SK-N-SH treated with all-trans-retinoic acid at 6 μM for 48 hours (cell line): ENCODE results near the gene PTGIS.

Experiments used
- ARNTL ChIP-seq: fragments of 450-650 bp; formaldehyde crosslinking; IDR thresholded peaks from 2 replicates; pipeline ENCODE4 v1.5.0; 2020; ENCODE audit warnings: low read depth, mild to moderate bottlenecking, moderate library complexity, borderline replicate concordance
- CSDC2 ChIP-seq: fragments of 250-450 bp; sonication (Bioruptor Pico); IDR thresholded peaks from 2 replicates; pipeline ENCODE4 v1.5.0; 2020; ENCODE audit warnings: mild to moderate bottlenecking, moderate library complexity
- ESRRG ChIP-seq: fragments of 250-450 bp; sonication (Bioruptor Pico); IDR thresholded peaks from 2 replicates; pipeline ENCODE4 v1.6.1; 2021; ENCODE audit warnings: mild to moderate bottlenecking
- ISL1 ChIP-seq: fragments of 250-450 bp; sonication (Bioruptor Pico); IDR thresholded peaks from 2 replicates; pipeline ENCODE4 v2.1.2; 2022; ENCODE audit warnings: mild to moderate bottlenecking, moderate library complexity
- ZFP3 ChIP-seq: fragments of 250-450 bp; sonication (Bioruptor Pico); IDR thresholded peaks from 2 replicates; pipeline ENCODE4 v1.5.0; 2020; ENCODE audit warnings: mild to moderate bottlenecking, moderate library complexity
- ZNF565 ChIP-seq: fragments of 450-650 bp; formaldehyde crosslinking; conservative IDR thresholded peaks from 2 replicates; pipeline ENCODE4 v1.5.0; 2020; ENCODE audit warnings: low read depth, mild to moderate bottlenecking, moderate library complexity
- ZNF8 ChIP-seq: fragments of 450-650 bp; formaldehyde crosslinking; IDR thresholded peaks from 2 replicates; pipeline ENCODE4 v1.5.0; 2020; ENCODE audit warnings: mild to moderate bottlenecking, moderate library complexity
- TF ChIP-seq, protein P1 (sequence below): fragments of 250-450 bp; sonication (Bioruptor Pico); IDR thresholded peaks from 2 replicates; pipeline ENCODE4 v1.5.0; 2020; ENCODE audit warnings: mild to moderate bottlenecking, moderate library complexity
- TF ChIP-seq, protein P2 (sequence below): fragments of 250-450 bp; sonication (Bioruptor Pico); IDR thresholded peaks from 2 replicates; pipeline ENCODE4 v1.8.0; 2020; ENCODE audit warnings: mild to moderate bottlenecking, moderate library complexity, borderline replicate concordance

DNA sequence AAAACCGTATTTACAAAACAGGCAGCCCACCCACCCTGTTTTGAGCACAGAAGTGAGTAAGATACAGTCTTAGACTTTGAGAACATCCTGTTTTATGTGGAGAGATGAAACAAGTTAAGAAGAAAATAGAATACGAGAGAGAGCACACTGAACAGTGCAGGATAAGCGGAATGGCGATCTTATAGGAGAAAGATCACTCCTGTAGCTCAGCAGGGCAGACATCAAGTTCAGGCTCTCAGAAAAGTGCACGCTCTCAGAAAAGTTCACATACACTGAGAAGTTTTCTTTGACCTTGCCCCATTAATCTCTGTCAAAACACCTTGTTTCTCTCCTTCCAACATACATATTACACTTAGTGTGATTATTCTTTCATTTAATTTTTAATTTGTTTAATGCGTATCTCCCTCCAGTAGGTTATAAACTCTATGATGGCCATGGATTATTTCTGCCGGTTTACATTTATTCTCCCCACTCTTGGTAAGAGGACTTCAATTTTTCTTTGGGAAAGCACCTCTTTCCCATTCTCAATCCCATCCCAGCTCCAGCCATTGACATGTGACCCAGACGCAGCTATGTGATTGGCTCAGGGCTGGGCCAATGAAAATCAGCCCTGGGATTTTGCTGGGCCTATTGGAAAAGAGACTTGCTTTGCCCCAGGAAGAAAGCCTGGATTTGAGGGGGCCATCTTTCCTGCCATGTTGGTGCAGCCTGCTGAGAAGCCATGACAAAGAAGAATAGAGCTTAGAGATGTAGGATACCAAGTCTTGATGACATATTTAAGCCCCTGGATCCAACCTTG, 101.6 kb downstream of the PTGIS start:
- TF ChIP-seq, protein P1, sequence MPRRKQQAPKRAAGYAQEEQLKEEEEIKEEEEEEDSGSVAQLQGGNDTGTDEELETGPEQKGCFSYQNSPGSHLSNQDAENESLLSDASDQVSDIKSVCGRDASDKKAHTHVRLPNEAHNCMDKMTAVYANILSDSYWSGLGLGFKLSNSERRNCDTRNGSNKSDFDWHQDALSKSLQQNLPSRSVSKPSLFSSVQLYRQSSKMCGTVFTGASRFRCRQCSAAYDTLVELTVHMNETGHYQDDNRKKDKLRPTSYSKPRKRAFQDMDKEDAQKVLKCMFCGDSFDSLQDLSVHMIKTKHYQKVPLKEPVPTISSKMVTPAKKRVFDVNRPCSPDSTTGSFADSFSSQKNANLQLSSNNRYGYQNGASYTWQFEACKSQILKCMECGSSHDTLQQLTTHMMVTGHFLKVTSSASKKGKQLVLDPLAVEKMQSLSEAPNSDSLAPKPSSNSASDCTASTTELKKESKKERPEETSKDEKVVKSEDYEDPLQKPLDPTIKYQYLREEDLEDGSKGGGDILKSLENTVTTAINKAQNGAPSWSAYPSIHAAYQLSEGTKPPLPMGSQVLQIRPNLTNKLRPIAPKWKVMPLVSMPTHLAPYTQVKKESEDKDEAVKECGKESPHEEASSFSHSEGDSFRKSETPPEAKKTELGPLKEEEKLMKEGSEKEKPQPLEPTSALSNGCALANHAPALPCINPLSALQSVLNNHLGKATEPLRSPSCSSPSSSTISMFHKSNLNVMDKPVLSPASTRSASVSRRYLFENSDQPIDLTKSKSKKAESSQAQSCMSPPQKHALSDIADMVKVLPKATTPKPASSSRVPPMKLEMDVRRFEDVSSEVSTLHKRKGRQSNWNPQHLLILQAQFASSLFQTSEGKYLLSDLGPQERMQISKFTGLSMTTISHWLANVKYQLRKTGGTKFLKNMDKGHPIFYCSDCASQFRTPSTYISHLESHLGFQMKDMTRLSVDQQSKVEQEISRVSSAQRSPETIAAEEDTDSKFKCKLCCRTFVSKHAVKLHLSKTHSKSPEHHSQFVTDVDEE = no peak
- no peak for TF ChIP-seq ESRRG (CRISPR knock-in tag)
- no peak for TF ChIP-seq ZFP3 (CRISPR knock-in tag)
- TF ChIP-seq ISL1 (CRISPR knock-in tag) = no peak
- TF ChIP-seq ZNF565 (CRISPR knock-in tag) = no peak
- TF ChIP-seq CSDC2 (CRISPR knock-in tag) = no peak
- no peak for TF ChIP-seq ZNF8 (CRISPR knock-in tag)
- no peak for TF ChIP-seq ARNTL (CRISPR knock-in tag)
- TF ChIP-seq, protein P2, sequence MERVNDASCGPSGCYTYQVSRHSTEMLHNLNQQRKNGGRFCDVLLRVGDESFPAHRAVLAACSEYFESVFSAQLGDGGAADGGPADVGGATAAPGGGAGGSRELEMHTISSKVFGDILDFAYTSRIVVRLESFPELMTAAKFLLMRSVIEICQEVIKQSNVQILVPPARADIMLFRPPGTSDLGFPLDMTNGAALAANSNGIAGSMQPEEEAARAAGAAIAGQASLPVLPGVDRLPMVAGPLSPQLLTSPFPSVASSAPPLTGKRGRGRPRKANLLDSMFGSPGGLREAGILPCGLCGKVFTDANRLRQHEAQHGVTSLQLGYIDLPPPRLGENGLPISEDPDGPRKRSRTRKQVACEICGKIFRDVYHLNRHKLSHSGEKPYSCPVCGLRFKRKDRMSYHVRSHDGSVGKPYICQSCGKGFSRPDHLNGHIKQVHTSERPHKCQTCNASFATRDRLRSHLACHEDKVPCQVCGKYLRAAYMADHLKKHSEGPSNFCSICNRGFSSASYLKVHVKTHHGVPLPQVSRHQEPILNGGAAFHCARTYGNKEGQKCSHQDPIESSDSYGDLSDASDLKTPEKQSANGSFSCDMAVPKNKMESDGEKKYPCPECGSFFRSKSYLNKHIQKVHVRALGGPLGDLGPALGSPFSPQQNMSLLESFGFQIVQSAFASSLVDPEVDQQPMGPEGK (CRISPR knock-in tag) = no peak
